ENCODE measurements around the gene PLPP6. TPM values are rescaled to one million over a fixed set of nuclear protein-coding genes. Genes with fewer than 3 reads are reported as not detected.
A peak's percentile ranks its signal among the peaks of the same experiment; 100 is the strongest.

Gene PLPP6
- total and polyA plus RNA-seq, 2 of the 13 experiments (the other 11 are each of a cell fraction or from before 2014, with no cell fraction given), result 12.1 to 15.5 TPM

DNA sequence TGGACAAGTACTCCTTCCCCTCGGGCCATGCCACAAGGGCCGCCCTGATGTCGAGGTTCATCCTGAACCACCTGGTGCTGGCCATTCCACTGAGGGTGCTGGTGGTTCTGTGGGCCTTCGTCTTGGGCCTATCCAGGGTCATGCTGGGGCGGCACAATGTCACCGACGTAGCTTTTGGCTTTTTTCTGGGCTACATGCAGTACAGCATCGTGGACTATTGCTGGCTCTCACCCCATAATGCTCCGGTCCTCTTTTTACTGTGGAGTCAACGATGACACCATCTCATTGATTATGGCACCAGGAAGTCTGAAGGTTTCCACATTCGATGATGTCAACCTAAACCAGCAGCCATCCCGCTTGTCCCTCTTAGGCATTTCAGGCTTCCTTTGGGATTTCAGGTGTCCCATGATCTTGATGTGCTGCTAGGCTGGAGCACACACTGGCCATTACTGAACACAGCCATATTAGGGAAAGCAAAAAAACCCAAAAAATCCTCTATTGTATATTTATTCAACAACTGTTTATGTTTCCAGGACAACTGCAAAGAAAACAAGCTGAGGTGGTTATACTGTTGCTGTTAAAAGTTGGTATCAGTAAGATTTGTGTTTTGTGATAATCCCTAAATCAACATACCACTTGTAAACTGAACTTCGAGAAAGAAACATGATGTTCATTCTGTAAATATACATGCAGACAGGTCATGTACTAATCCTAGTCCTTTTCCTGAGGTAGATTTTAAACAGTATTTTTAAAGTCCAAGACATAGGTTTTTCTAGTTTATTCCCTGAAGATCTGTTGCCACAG is 1.1 kb downstream of the PLPP6 start (continued):
- TF ChIP-seq, protein P1, sequence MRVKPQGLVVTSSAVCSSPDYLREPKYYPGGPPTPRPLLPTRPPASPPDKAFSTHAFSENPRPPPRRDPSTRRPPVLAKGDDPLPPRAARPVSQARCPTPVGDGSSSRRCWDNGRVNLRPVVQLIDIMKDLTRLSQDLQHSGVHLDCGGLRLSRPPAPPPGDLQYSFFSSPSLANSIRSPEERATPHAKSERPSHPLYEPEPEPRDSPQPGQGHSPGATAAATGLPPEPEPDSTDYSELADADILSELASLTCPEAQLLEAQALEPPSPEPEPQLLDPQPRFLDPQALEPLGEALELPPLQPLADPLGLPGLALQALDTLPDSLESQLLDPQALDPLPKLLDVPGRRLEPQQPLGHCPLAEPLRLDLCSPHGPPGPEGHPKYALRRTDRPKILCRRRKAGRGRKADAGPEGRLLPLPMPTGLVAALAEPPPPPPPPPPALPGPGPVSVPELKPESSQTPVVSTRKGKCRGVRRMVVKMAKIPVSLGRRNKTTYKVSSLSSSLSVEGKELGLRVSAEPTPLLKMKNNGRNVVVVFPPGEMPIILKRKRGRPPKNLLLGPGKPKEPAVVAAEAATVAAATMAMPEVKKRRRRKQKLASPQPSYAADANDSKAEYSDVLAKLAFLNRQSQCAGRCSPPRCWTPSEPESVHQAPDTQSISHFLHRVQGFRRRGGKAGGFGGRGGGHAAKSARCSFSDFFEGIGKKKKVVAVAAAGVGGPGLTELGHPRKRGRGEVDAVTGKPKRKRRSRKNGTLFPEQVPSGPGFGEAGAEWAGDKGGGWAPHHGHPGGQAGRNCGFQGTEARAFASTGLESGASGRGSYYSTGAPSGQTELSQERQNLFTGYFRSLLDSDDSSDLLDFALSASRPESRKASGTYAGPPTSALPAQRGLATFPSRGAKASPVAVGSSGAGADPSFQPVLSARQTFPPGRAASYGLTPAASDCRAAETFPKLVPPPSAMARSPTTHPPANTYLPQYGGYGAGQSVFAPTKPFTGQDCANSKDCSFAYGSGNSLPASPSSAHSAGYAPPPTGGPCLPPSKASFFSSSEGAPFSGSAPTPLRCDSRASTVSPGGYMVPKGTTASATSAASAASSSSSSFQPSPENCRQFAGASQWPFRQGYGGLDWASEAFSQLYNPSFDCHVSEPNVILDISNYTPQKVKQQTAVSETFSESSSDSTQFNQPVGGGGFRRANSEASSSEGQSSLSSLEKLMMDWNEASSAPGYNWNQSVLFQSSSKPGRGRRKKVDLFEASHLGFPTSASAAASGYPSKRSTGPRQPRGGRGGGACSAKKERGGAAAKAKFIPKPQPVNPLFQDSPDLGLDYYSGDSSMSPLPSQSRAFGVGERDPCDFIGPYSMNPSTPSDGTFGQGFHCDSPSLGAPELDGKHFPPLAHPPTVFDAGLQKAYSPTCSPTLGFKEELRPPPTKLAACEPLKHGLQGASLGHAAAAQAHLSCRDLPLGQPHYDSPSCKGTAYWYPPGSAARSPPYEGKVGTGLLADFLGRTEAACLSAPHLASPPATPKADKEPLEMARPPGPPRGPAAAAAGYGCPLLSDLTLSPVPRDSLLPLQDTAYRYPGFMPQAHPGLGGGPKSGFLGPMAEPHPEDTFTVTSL (CRISPR knock-in tag; IDR thresholded peaks at IDR 0.05; ENCODE audit: borderline replicate concordance), result peak; percentile 9; the same call in 1 of the 2 replicates
- TF ChIP-seq ZNF7 (CRISPR knock-in tag; IDR thresholded peaks at IDR 0.05) (no peak), AKAP8 (CRISPR knock-in tag; IDR thresholded peaks at IDR 0.05) (no peak), EZH2 (conservative IDR thresholded peaks at IDR 0.05; ENCODE audit: low read depth, low read length) (no peak), CEBPB (IDR thresholded peaks at IDR 0.05; ENCODE audit: borderline replicate concordance, low read depth, low read length) (peak; percentile 58; the same call in 1 of the 2 replicates), KDM5A (IDR thresholded peaks at IDR 0.05; ENCODE audit: borderline replicate concordance, low read length) (no peak), ZIK1 (CRISPR knock-in tag; IDR thresholded peaks at IDR 0.05; ENCODE audit: borderline replicate concordance, low read depth) (peak; percentile 2; the same call in 1 of the 2 replicates), NCOA5 (CRISPR knock-in tag; IDR thresholded peaks at IDR 0.05) (no peak), MTA1 (CRISPR knock-in tag; IDR thresholded peaks at IDR 0.05; ENCODE audit: borderline replicate concordance) (no peak)
- TF ChIP-seq, protein P2, sequence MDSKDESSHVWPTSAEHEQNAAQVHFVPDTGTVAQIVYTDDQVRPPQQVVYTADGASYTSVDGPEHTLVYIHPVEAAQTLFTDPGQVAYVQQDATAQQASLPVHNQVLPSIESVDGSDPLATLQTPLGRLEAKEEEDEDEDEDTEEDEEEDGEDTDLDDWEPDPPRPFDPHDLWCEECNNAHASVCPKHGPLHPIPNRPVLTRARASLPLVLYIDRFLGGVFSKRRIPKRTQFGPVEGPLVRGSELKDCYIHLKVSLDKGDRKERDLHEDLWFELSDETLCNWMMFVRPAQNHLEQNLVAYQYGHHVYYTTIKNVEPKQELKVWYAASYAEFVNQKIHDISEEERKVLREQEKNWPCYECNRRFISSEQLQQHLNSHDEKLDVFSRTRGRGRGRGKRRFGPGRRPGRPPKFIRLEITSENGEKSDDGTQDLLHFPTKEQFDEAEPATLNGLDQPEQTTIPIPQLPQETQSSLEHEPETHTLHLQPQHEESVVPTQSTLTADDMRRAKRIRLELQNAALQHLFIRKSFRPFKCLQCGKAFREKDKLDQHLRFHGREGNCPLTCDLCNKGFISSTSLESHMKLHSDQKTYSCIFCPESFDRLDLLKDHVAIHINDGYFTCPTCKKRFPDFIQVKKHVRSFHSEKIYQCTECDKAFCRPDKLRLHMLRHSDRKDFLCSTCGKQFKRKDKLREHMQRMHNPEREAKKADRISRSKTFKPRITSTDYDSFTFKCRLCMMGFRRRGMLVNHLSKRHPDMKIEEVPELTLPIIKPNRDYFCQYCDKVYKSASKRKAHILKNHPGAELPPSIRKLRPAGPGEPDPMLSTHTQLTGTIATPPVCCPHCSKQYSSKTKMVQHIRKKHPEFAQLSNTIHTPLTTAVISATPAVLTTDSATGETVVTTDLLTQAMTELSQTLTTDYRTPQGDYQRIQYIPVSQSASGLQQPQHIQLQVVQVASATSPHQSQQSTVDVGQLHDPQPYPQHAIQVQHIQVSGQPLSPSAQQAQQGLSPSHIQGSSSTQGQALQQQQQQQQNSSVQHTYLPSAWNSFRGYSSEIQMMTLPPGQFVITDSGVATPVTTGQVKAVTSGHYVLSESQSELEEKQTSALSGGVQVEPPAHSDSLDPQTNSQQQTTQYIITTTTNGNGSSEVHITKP (CRISPR knock-in tag; IDR thresholded peaks at IDR 0.05; ENCODE audit: low read depth), result no peak; the same call in 1 of the 2 replicates
- TF ChIP-seq, protein P3, sequence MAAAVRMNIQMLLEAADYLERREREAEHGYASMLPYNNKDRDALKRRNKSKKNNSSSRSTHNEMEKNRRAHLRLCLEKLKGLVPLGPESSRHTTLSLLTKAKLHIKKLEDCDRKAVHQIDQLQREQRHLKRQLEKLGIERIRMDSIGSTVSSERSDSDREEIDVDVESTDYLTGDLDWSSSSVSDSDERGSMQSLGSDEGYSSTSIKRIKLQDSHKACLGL (CRISPR knock-in tag; IDR thresholded peaks at IDR 0.05), result 0 out of 2 replicates have a peak, but pooled peaks have one; percentile 71
- TF ChIP-seq, protein P4, sequence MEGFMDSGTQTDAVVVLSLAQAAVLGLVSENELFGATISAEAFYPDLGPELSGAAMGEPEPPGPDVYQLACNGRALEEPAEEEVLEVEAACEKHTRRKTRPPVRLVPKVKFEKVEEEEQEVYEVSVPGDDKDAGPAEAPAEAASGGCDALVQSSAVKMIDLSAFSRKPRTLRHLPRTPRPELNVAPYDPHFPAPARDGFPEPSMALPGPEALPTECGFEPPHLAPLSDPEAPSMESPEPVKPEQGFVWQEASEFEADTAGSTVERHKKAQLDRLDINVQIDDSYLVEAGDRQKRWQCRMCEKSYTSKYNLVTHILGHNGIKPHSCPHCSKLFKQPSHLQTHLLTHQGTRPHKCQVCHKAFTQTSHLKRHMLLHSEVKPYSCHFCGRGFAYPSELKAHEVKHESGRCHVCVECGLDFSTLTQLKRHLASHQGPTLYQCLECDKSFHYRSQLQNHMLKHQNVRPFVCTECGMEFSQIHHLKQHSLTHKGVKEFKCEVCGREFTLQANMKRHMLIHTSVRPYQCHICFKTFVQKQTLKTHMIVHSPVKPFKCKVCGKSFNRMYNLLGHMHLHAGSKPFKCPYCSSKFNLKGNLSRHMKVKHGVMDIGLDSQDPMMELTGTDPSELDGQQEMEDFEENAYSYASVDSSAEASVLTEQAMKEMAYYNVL (CRISPR knock-in tag; IDR thresholded peaks at IDR 0.05; ENCODE audit: borderline replicate concordance), result no peak

Data from HepG2 (cell line).